ENCODE results near the gene OSCAR. TPM values are rescaled to one million over a fixed set of nuclear protein-coding genes. Genes with fewer than 3 reads are reported as not detected.

Gene OSCAR
- total and polyA plus RNA-seq, 2 experiments from 2014 or later = 0.61 TPM; not detected in 1

- no peak overlapping the region for H3K4me3 ChIP-seq
- no peaks in the 10 kb centered on the region for H3K27me3 ChIP-seq
- no peak for DNase-seq (ENCODE audit: low read depth in 1 of 2, low spot score in 1 of 2)
- no peaks in the 10 kb centered on the region for H3K9me3 ChIP-seq (ENCODE audit: low read depth)
- TF ChIP-seq CTCF (IDR thresholded peaks at IDR 0.05; ENCODE audit: low read depth, low read length) = no peak
- peaks cover 31% of the 10 kb centered on the region for H3K36me3 ChIP-seq
- H3K4me1 ChIP-seq (ENCODE audit: low read depth) = peaks cover 4% of the 10 kb centered on the region
- no peak overlapping the region for H3K27ac ChIP-seq
Observed at GRCh38 chr19:54121259-54121658, 20.7 kb upstream of the OSCAR start.

DNA sequence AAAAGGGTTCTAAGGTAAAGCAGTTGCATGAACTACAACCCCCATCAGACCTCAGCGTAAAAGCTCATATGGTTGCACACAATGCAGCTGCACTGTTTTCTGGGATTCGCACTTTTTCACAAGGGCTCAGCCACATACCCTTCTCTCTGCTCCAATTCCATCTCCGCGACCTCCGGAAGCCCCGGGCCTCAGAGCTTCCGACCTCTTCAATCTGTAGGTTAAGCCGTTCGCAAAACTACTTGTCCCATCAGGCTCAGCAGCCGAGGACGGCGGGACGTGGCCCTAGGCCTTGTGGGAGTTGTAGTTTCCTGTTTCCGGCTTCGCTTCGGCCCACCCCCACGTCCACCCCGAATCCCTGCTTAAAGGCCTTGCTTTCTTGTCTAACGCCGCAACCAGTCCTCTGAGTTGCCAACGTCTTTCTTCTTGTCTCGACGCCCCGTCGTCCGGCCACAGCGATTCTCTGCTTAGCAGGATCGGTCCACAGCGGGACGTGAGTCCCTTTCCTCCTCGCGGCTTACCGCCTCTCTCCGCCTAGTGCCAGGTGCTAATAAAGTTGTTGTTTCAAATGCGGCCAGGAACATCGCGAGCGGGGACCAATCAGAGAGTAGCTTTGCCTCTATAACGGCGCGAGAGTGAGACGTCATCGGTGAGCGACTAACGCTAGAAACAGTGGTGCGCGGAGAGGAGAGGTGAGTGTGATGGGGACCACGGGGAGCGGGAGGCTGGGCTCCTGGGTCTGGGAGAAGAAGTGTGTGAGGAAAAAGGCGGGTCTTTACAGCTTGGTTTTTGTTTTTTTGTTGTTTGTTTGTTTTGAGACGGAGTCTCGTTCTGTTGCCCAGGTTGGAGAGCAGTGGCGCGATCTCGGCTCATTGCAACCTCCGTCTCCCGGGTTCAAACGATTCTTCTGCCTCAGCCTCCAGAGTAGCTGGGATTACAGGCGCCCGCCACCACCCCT is 14.8 kb upstream of the OSCAR start, which contains the start of the genes PRPF31 and TFPT:
TSS of gene PRPF31 (plus strand) at position 646 of the 955 bp plus-strand sequence. CDS start 2,525 bp downstream, outside the sequence.
TSS of gene TFPT (minus strand) at position 549 of the 955 bp plus-strand sequence. CDS start at position 161, 388 bp downstream.
- H3K9me3 ChIP-seq (ENCODE audit: low read depth) = no peaks in the 10 kb centered on the region
- peaks cover 8% of the 10 kb centered on the region for H3K36me3 ChIP-seq
- TF ChIP-seq CTCF (IDR thresholded peaks at IDR 0.05; ENCODE audit: low read depth, low read length) = no peak
- peak within 1 kb of the TSS; percentile 74 for H3K27ac ChIP-seq
- no peaks in the 10 kb centered on the region for H3K27me3 ChIP-seq
- peak within 1 kb of the TSS; percentile 48 for H3K4me3 ChIP-seq
- H3K4me1 ChIP-seq (ENCODE audit: low read depth) = peaks cover 10% of the 10 kb centered on the region
- DNase-seq (ENCODE audit: low read depth in 1 of 2, low spot score in 1 of 2) = peak; percentile 99 to 100

DNA sequence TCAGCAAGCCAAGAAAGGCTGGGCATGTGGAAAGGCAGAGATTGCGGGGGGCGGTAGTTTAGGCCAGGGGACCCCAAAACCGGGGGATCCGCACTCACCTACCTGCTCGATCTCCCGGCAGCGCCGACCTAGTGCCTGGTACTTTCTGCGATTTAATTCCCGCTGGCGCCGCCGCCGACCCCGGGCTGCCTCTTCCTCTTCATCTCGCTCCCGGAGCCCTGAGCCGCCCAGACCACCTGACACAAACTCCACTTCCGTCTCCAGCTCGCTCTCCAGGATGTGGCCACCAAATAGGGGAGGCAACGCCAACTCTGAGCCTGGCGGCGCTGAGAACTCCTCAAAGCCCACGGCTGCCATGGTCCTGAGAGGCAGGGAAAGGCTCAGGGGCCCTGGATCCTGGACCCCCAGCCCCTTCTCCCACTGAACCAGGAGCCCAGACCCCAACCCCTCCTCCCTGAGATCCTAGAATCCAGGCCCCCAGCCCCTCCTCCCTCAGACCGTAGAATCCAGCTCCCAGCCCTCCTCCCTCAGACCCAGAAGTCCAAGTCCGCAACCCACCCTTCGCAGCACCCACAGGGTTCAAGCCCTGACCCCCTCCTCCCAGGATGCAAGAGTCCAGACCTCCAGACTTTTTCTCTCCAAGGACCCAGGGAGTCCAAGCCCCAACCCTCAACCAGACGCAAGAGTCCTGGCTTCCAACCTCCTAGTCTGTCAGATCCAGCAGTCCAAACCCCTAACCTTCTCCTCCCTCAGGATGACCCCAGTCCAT is 13.9 kb upstream of the OSCAR start:
- Histone ChIP-seq H3K36me3 (peaks cover 14% of the 10 kb centered on the region), H3K4me1 (ENCODE audit: low read depth) (peaks cover 10% of the 10 kb centered on the region), H3K9me3 (ENCODE audit: low read depth) (no peaks in the 10 kb centered on the region), H3K4me3 (peak overlapping the region; percentile 48), H3K27me3 (no peaks in the 10 kb centered on the region), H3K27ac (no peak overlapping the region)
- peak in 1 of 2 donors; percentile 57 for DNase-seq (ENCODE audit: low read depth in 1 of 2, low spot score in 1 of 2)
- no peak for TF ChIP-seq CTCF (IDR thresholded peaks at IDR 0.05; ENCODE audit: low read depth, low read length)

DNA sequence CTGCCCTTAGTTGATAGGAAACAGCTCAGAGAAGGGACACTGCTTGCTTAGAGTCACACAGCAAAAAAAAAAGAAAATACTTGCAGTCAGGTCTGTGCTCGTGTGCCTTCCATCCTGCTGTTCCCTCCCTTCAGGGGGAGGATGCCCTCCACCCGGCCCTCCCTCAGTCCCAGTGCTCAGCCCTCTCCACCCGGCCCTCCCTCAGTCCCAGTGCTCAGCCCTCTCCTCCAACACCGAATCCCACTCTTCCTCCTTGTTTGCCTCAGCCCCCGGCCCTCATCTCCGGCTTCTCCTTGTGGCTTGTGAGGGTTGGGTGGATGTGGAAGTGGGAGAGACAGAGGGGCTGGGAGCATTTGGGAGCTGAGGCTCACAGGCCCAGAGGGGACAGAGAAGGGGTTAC is 9.0 kb upstream of the OSCAR start:
- H3K9me3 ChIP-seq (ENCODE audit: low read depth) = no peaks in the 10 kb centered on the region
- no peaks in the 10 kb centered on the region for H3K27me3 ChIP-seq
- TF ChIP-seq CTCF (IDR thresholded peaks at IDR 0.05; ENCODE audit: low read depth, low read length) = no peak
- H3K27ac ChIP-seq = no peak overlapping the region
- no peak for DNase-seq (ENCODE audit: low read depth in 1 of 2, low spot score in 1 of 2)
- peaks cover 27% of the 10 kb centered on the region for H3K36me3 ChIP-seq
- H3K4me3 ChIP-seq = no peak overlapping the region
- peaks cover 4% of the 10 kb centered on the region for H3K4me1 ChIP-seq (ENCODE audit: low read depth)

DNA sequence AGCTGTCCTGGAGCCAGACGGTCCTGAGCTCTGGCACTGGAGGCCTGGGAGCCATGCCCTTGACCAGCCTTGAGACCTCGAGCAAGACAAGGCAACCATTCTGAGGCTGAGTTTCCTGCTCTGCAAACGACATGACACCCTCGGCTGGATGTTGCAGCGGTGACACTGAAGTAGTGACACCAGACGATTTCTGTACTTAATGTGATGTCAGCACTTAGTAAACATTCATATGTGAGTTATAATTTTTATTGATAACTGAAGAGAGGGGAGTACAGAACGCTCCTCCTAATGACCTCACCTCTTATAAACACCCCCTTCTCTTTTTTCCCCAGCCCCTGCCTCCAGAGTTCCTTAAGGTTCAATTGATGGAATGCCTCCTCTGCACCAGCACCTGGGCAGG is 7.9 kb upstream of the OSCAR start:
- DNase-seq (ENCODE audit: low read depth in 1 of 2, low spot score in 1 of 2) = no peak
- Histone ChIP-seq H3K4me1 (ENCODE audit: low read depth) (no peaks in the 10 kb centered on the region), H3K36me3 (peaks cover 27% of the 10 kb centered on the region), H3K4me3 (no peak overlapping the region), H3K9me3 (ENCODE audit: low read depth) (no peaks in the 10 kb centered on the region), H3K27me3 (no peaks in the 10 kb centered on the region), H3K27ac (no peak overlapping the region)
- TF ChIP-seq CTCF (IDR thresholded peaks at IDR 0.05; ENCODE audit: low read depth, low read length) = no peak
